CD14-positive monocyte (primary cell): ENCODE data around the gene FARP1. TPM values are rescaled to one million over a fixed set of nuclear protein-coding genes. Genes with fewer than 3 reads are reported as not detected.

Source experiments
- DNase-seq, 3 donors: peaks; one replicate each; pipeline ENCODE4 v3.0.0-alpha.2; 2011 to 2022
- H2AFZ ChIP-seq: 2 replicates; pipeline ENCODE4 v1.6.0; 2012; ENCODE audit warnings: mild to moderate bottlenecking, low read depth, low read length, inconsistent platforms; ENCODE audit not compliant: insufficient read depth, poor library complexity, severe bottlenecking
- H3K27ac ChIP-seq, 2 donors: 1 replicate in 1 of 2; 2 replicates in 1 of 2; pipeline ENCODE4 v1.5.1; 2012 to 2013; ENCODE audit warnings: low read length in 2 of 2, control low read depth in 1 of 2, inconsistent platforms in 1 of 2, low read depth in 1 of 2, mild to moderate bottlenecking in 1 of 2
- H3K27me3 ChIP-seq, 2 donors: one replicate each; pipeline versions ENCODE4 v1.6.0 to v1.6.1; 2011 to 2013; ENCODE audit warnings: low read length in 2 of 2; ENCODE audit not compliant: control insufficient read depth in 2 of 2, insufficient read depth in 2 of 2
- H3K36me3 ChIP-seq, 2 donors: replicated peaks in 1 of 2; 1 replicate in 1 of 2; 2 replicates in 1 of 2; pipeline versions ENCODE4 v1.5.1 to v1.6.1; 2012 to 2013; ENCODE audit warnings: low read length in 2 of 2, control low read depth in 1 of 2, inconsistent platforms in 1 of 2, mild to moderate bottlenecking in 1 of 2; ENCODE audit not compliant: insufficient read depth in 2 of 2, control insufficient read depth in 1 of 2
- H3K4me1 ChIP-seq, 2 donors: 1 replicate in 1 of 2; 2 replicates in 1 of 2; pipeline versions ENCODE4 v1.5.1 to v1.6.1; 2012 to 2013; ENCODE audit warnings: low read length in 2 of 2, control low read depth in 1 of 2, inconsistent platforms in 1 of 2, mild to moderate bottlenecking in 1 of 2, moderate library complexity in 1 of 2; ENCODE audit not compliant: insufficient read depth in 2 of 2, control insufficient read depth in 1 of 2
- H3K4me2 ChIP-seq: replicated peaks from 2 replicates; pipeline ENCODE3; 2012; ENCODE audit warnings: low read length, moderate library complexity, mild to moderate bottlenecking; ENCODE audit not compliant: poor library complexity, severe bottlenecking; ENCODE audit errors: extremely low read depth
- H3K4me3 ChIP-seq, 3 experiments: fragments of 200-600 bp in 1 of 3; sonication (generic) in 1 of 3; replicated peaks in 1 of 3; 1 replicate in 2 of 3; 2 replicates in 1 of 3; pipeline ENCODE4 v1.5.1; 2011 to 2013; ENCODE audit warnings: low read length in 3 of 3, mild to moderate bottlenecking in 3 of 3, control low read depth in 2 of 3, low read depth in 2 of 3, inconsistent platforms in 1 of 3, moderate library complexity in 1 of 3
- H3K79me2 ChIP-seq: 2 replicates; pipeline ENCODE4 v1.6.0; 2012; ENCODE audit warnings: mild to moderate bottlenecking, control low read depth, inconsistent platforms, low read length, moderate library complexity; ENCODE audit not compliant: insufficient read depth
- H3K9ac ChIP-seq: 2 replicates; pipeline ENCODE4 v1.6.0; 2017; ENCODE audit warnings: low read length, mild to moderate bottlenecking; ENCODE audit not compliant: insufficient read depth, poor library complexity, severe bottlenecking
- H3K9me3 ChIP-seq, 2 donors: replicated peaks in 1 of 2; 1 replicate in 1 of 2; 2 replicates in 1 of 2; pipeline versions ENCODE4 v1.5.1 to v1.6.1; 2012 to 2013; ENCODE audit warnings: low read length in 2 of 2, control low read depth in 1 of 2; ENCODE audit not compliant: control insufficient read depth in 1 of 2, insufficient read depth in 1 of 2
- H4K20me1 ChIP-seq: 2 replicates; pipeline ENCODE4 v1.6.0; 2012; ENCODE audit warnings: mild to moderate bottlenecking, low read length, control low read depth, moderate library complexity; ENCODE audit not compliant: insufficient read depth
- H3K27ac Mint-ChIP-seq, 7 donors: one replicate each; pipeline ENCODE4 v1.8.0; 2020; ENCODE audit warnings: mild to moderate bottlenecking in 7 of 7, mixed read lengths in 7 of 7, moderate library complexity in 6 of 7, inconsistent platforms in 2 of 7
- H3K27me3 Mint-ChIP-seq, 3 donors: one replicate each; pipeline ENCODE4 v1.8.0; 2021 to 2022; ENCODE audit warnings: low read depth in 3 of 3, mild to moderate bottlenecking in 3 of 3, mixed read lengths in 3 of 3, moderate library complexity in 3 of 3, inconsistent platforms in 1 of 3
- H3K36me3 Mint-ChIP-seq, 2 donors: one replicate each; pipeline ENCODE4 v1.8.0; 2020; ENCODE audit warnings: mixed read lengths in 2 of 2, inconsistent platforms in 1 of 2, mild to moderate bottlenecking in 1 of 2
- H3K4me1 Mint-ChIP-seq: one replicate; pipeline ENCODE4 v1.8.0; 2020; ENCODE audit warnings: mild to moderate bottlenecking, mixed read lengths
- H3K4me3 Mint-ChIP-seq, 2 donors: one replicate each; pipeline ENCODE4 v1.8.0; 2020; ENCODE audit warnings: mild to moderate bottlenecking in 2 of 2, mixed read lengths in 2 of 2, moderate library complexity in 1 of 2
- H3K9me3 Mint-ChIP-seq, 7 donors: one replicate each; pipeline ENCODE4 v1.8.0; 2020 to 2022; ENCODE audit warnings: mixed read lengths in 7 of 7, mild to moderate bottlenecking in 6 of 7, moderate library complexity in 6 of 7, inconsistent platforms in 2 of 7
- CTCF ChIP-seq: fragments of 200-600 bp; IDR thresholded peaks from one replicate; pipeline ENCODE4 v1.8.0; 2022; ENCODE audit warnings: antibody characterized with exemption, mild to moderate bottlenecking
- WGBS: methylation state at CpG from one replicate; pipeline ENCODE4 v1.1.5; 2013; ENCODE audit warnings: missing lambda C conversion rate; ENCODE audit not compliant: insufficient coverage; 5-methylcytosine and 5-hydroxymethylcytosine counted together
- intact Hi-C, 2 donors: fragments of 100-400 bp; cut with micrococcal nuclease; formaldehyde crosslinking; loops; one replicate each; pipeline versions ENCODE4 v1.15.0 to v1.15.1; 2023
- polyA plus RNA-seq, 3 donors: library from polyadenylated mRNA; depleted of rRNA in 1 of 3; unstranded in 2 of 3; stranded (reverse) in 1 of 3; fragments of 300-500 nt in 2 of 3; fragments of >200 nt in 1 of 3; fragmentation: Illumina TruSeq in 2 of 3; gene quantifications; 1 replicate in 2 of 3; 2 replicates in 1 of 3; pipeline ENCODE4 v1.2.3, GENCODE V29; 2012 to 2021

Gene FARP1
- polyA plus RNA-seq, 3 donors, result 0.01 to 0.16 (median 0.12) TPM

- WGBS, result 93% methylated on average over 8 of the region's 8 CpGs
- H2AFZ ChIP-seq, result no peak overlapping the region
- intact Hi-C loops, result no loop called here
- no peaks in the 10 kb centered on the region for H3K4me1 ChIP-seq
- no peaks in the 10 kb centered on the region for H3K79me2 ChIP-seq
- H4K20me1 ChIP-seq, result no peaks in the 10 kb centered on the region
- no peak for TF ChIP-seq CTCF
- no peaks in the 10 kb centered on the region for H3K27me3 ChIP-seq
- Mint-ChIP-seq H3K4me3 (no peak overlapping the region), H3K27ac (no peak overlapping the region), H3K4me1 (no peaks in the 10 kb centered on the region), H3K27me3 (peaks cover 1 to 4% (median 2%) of the 10 kb centered on the region in 3 donors), H3K9me3 (peaks cover 0 to 11% (median 3%) of the 10 kb centered on the region in 7 donors), H3K36me3 (no peaks in the 10 kb centered on the region)
- no peaks in the 10 kb centered on the region for H3K36me3 ChIP-seq
- H3K9ac ChIP-seq, result no peak overlapping the region
- no peak for DNase-seq
- no peak overlapping the region for H3K27ac ChIP-seq
- no peak overlapping the region for H3K4me3 ChIP-seq
- no peak overlapping the region for H3K4me2 ChIP-seq
- H3K9me3 ChIP-seq, result peaks cover 0 to 3% of the 10 kb centered on the region in 2 donors
Measured at GRCh38 chr13:98315902-98316301, 173.0 kb downstream of the FARP1 start.

- H3K4me1 ChIP-seq, result no peaks in the 10 kb centered on the region
- H3K27ac ChIP-seq, result no peak overlapping the region
- Mint-ChIP-seq H3K9me3 (peaks cover 0 to 11% (median 3%) of the 10 kb centered on the region in 7 donors), H3K4me3 (peak overlapping the region in 1 of 2 donors; percentile 5), H3K27me3 (peaks cover 0 to 7% (median 2%) of the 10 kb centered on the region in 3 donors), H3K4me1 (no peaks in the 10 kb centered on the region), H3K27ac (no peak overlapping the region), H3K36me3 (no peaks in the 10 kb centered on the region)
- no peaks in the 10 kb centered on the region for H3K36me3 ChIP-seq
- intact Hi-C loops, result no loop called here
- 87% methylated on average over 3 of the region's 3 CpGs for WGBS
- no peak overlapping the region for H3K9ac ChIP-seq
- DNase-seq, result no peak
- no peak overlapping the region for H2AFZ ChIP-seq
- H3K79me2 ChIP-seq, result no peaks in the 10 kb centered on the region
- no peaks in the 10 kb centered on the region for H4K20me1 ChIP-seq
- no peak for TF ChIP-seq CTCF
- H3K9me3 ChIP-seq, result peaks cover 0 to 3% of the 10 kb centered on the region in 2 donors
- H3K27me3 ChIP-seq, result no peaks in the 10 kb centered on the region
- no peak overlapping the region for H3K4me3 ChIP-seq
- H3K4me2 ChIP-seq, result no peak overlapping the region
Measured at GRCh38 chr13:98317573-98318171, 174.8 kb downstream of the FARP1 start.
